NCI-H128 (cell line): ENCODE results near the gene ARSG.
"Not testable (repeated sequence)": the region's sequence is repeated elsewhere in the genome, so short reads cannot be mapped to it uniquely, and the experiment has no call there.

Experiments used
- DNase-seq: peaks from one replicate; lab custom pipeline; 2025; ENCODE audit not compliant: unreplicated experiment; lab: John Stamatoyannopoulos, UW

ARSG gene

DNA sequence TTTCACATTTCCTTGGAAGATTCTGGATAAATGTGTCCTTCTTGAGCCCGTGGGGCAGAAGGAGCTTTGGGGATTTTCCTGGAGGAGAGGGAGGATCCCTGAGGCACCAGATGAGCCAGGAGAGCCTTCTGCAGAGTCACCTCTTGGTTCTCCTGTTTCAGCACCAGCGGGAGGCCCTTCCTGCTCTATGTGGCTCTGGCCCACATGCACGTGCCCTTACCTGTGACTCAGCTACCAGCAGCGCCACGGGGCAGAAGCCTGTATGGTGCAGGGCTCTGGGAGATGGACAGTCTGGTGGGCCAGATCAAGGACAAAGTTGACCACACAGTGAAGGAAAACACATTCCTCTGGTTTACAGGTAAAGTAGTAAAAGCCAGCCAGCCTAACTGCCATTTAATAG is 77.1 kb downstream of the ARSG start:
- DNase-seq: no peak

DNA sequence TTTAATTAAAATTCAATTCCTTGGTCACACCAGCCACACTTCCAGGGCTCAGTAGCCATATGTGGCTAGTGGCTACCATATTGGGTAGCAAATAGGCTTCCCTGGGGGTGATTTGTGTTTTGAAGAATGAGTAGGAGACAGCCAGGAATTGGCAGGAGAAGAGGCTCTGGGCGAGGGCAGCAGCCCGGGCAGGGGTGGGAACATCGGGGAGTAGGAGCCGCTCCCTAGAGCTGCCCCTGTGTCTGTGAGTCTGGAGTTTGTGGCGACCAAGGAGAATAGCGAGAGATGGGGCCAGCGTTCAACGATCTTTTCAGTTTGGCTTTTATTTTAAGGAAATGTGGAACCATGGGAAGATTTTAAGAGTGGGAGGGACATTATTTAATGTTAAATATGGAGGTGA is 84.3 kb downstream of the ARSG start:
- no peak for DNase-seq

GRCh38 chr17:68376178-68376577 is 84.9 kb downstream of the ARSG start:
- not testable (repeated sequence) for DNase-seq

DNA sequence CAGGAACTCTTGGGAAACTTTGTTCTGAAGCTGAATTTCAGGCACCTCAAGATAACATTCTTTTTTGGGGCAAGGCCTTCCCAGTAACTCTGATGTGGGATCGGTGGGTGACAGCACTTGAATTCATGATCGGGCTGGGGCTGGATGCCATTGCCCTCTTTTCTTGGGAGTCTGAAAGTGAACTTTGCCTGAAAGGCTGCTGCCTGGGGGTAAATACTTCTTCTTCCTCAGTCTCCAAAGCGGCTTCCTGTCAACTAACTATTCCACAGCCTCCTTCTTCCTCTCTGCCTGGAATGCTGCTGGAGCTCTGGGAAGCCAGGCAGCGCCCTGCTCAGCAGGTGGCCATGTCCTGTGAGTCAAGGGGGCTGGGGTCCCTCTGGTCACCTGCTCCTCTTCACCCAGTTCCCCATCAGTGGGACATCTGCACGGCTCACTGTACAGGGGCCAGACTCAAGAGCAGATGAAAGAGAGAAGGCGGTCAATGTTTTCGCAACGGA is 86.5 kb downstream of the ARSG start:
- no peak for DNase-seq

- no peak for DNase-seq
Observed at GRCh38 chr17:68378268-68379176, 87.2 kb downstream of the ARSG start.

DNA sequence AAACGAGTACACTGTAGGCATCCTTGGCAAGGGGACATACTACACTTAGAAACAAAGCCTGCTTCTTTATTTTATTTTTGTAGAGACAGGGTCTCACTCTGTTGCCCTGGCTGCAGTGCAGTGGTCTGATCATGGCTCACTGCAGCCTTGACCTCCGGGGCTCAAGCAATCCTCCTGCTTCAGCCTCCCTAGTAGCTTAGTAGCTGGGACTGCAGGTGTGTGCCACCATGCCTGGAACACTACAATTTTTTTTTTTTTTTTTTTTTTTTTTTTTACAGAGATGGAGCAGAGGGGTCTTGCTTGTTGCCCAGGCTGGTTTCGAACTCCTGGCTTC is 87.8 kb downstream of the ARSG start:
- no peak for DNase-seq

GRCh38 chr17:68379692-68380677 is 88.7 kb downstream of the ARSG start:
- no peak for DNase-seq

DNA sequence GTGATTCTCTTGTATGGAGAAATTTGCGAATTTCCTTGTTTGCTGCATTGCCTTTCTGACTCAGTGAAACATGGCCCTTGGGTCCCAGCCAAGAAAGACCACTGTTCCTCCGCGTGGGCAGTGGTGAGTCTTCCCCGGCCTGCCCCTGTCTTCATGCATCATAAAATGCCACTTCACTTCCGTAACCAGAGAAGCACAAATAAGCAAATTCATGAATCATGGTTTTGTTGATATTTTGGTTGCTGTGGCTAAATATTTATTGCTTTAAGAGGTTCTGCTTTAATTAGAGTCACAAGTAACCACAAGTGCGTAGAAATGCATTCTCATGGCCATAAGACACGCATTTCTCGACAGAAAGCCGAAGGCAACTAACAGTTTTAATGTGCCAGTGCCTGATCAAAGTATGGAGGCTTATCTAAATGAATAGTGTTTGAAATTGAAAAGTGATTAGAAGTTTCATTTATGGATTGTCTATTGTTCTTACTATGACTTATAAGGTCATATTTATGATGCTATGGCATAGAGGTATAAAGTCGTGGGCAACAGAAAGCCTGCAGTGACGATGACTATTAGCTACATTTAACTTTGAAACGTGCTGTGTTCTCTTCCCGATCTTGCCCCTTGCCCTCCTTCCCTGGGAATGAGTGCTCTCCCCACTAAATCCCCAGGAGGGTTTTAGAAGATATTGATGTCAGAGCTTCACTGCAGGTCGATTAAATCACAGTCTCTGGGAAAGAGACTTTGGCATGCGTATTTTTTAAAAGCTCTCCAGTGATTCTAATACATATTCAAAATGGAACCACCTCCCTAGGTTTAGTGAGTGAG is 90.0 kb downstream of the ARSG start:
- no peak for DNase-seq

DNA sequence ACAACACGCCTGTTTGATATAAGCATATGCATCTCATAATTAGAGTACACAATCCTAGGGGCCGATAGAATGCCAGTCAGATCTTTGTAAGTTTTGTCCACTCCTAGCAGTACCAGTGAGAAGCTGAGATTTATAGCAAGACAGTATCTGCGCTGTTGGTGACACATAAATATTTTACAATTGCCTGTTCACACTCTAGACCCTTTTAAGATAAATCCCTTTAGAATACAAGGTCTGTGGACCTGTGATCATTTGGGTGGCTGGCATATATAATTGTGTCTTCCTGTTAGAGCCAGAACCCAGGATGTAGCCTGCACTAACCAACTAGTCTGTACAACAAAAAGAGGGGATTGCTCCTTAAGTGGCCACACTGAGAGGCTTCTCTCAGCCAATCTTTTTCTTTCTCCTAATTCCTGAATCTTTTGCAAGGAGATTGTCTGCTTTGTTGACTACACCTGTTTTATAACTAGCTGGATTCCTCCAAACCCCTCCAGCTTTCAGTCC is 91.3 kb downstream of the ARSG start:
- no peak for DNase-seq

- no peak for DNase-seq
Observed at GRCh38 chr17:68383120-68383442, 91.8 kb downstream of the ARSG start.

DNA sequence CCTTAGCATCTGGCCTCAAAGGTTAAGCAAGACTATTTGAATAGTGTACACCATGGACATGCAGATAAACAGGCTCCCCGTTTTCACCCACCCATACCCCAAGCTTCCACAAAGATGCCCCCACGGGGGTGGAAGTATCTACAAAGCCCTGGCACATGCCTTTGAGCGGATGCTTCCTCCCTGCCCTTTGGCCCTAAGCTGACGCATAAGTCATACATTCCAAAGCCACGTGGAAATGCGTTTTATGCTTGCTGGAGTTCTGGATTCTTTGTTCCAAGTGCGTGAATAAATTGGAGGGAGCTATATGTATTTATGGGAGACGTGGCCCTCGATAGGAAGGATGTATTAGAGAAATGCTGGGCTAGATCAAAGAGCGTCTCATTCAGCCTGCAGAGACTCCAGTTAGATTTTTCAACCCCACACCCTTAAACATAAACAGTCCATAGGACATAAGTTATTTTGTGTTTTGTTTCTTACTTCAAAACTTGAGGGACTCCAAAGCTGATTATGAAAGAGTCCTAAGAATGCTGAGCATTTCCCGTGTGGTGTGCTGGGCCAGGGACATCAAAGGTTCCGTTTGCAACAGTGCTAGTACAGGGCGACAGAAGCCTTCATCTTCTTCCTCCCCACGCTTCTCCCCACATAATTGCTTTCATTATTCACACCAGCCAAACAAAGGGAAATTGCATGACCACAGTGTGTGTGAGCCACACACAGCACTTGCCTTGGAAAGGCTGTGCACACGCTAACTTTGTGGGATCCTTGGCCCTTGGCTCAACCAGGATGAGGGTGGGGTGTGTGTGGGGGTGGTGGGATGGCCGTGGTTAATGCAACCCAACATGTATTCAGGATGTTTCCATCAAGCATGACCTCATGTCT is 92.4 kb downstream of the ARSG start:
- no peak for DNase-seq

DNA sequence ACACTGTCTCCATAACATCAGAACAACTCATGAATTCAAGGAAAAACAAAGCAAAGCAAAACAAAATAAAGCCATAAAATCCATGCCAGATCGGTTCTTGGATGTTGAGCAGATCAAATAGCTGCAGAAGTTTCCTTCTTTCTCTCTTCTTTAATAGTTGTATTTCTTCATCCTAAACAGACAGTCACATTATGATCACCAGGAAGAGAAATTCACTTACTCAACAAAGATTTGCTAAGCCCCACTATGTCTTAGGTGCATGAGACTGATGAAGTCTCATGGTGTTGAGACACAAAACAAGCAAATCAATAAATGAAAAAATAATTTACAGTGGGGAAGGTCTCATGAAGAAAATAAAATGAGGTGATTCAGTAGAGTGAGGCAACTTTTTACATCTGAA is 93.2 kb downstream of the ARSG start:
- no peak for DNase-seq

DNA sequence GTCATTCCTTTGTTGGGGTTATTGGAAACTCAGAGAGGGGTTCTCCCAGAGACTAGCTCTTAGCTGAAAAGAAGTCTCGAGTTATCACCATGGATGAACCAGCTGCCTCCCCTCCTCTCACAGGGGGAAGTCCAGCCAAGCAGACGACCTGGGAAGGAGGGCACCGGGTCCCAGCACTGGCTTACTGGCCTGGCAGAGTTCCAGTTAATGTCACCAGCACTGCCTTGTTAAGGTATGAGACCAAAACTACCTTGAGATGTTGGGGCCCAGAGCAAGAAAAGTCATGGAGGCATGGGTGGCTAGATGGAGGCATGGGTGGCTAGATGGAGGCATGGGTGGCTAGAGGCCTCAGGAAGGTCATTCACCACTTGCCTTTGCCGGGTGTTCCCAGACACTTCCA is 93.6 kb downstream of the ARSG start:
- no peak for DNase-seq

GRCh38 chr17:68385490-68386215 is 94.4 kb downstream of the ARSG start:
- DNase-seq: no peak

- no peak for DNase-seq
Observed at GRCh38 chr17:68387435-68388218, 96.3 kb downstream of the ARSG start.

- no peak for DNase-seq
Observed at GRCh38 chr17:68389041-68389440, 97.7 kb downstream of the ARSG start.

GRCh38 chr17:68390888-68391545 is 99.7 kb downstream of the ARSG start:
- no peak for DNase-seq
